OCI-LY1 (cell line): ENCODE results near the gene FUOM.

Source experiments
- EZH2 ChIP-seq: fragments of 200-600 bp; sonication (generic), shearing (Covaris generic); IDR thresholded peaks from 2 replicates; pipeline ENCODE4 v1.8.0; 2017; ENCODE audit warnings: borderline replicate concordance, mixed run types, mild to moderate bottlenecking, antibody characterized with exemption, low read length, moderate library complexity, mixed read lengths
- TF ChIP-seq, protein P1 (sequence below): fragments of 200-600 bp; sonication (generic), shearing (Covaris generic); IDR thresholded peaks from 2 replicates; pipeline ENCODE4 v1.5.1; 2017; ENCODE audit warnings: mild to moderate bottlenecking, antibody characterized with exemption, low read length, moderate library complexity, mixed read lengths

DNA sequence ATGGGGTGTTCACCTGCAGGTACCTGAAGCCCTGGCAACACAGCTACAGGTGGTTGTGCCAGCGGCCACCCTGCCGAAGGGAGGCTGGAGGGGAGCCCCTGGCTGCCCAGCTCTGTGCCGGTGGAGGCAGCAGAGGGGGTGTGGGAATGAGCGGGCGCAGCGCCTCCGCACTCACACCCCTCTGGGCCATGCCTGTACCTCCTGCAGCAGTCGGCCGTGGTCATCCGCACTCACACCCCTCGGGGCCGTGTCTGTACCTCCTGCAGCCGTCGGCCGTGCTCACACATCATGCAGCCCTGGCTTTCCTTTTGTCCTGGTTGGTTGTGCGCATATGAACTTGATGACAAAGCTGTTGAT is 47.4 kb downstream of the FUOM start:
- TF ChIP-seq, protein P1, sequence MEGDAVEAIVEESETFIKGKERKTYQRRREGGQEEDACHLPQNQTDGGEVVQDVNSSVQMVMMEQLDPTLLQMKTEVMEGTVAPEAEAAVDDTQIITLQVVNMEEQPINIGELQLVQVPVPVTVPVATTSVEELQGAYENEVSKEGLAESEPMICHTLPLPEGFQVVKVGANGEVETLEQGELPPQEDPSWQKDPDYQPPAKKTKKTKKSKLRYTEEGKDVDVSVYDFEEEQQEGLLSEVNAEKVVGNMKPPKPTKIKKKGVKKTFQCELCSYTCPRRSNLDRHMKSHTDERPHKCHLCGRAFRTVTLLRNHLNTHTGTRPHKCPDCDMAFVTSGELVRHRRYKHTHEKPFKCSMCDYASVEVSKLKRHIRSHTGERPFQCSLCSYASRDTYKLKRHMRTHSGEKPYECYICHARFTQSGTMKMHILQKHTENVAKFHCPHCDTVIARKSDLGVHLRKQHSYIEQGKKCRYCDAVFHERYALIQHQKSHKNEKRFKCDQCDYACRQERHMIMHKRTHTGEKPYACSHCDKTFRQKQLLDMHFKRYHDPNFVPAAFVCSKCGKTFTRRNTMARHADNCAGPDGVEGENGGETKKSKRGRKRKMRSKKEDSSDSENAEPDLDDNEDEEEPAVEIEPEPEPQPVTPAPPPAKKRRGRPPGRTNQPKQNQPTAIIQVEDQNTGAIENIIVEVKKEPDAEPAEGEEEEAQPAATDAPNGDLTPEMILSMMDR: no peak
- no peak for TF ChIP-seq EZH2
